Measurements from ENCODE around the gene EPHA10. TPM values are rescaled to one million over a fixed set of nuclear protein-coding genes. Genes with fewer than 3 reads are reported as not detected.

EPHA10 gene
- total RNA-seq, 1 donor from 2014 or later = 0.11 TPM

GRCh38 chr1:37671261-37671660 lies 93.7 kb downstream of the EPHA10 start:
- Histone ChIP-seq H3K4me1 (no peaks in the 10 kb centered on the region), H3K9me3 (no peaks in the 10 kb centered on the region), H3K27me3 (no peaks in the 10 kb centered on the region), H3K27ac (no peak overlapping the region), H3K4me3 (no peak overlapping the region), H3K36me3 (no peaks in the 10 kb centered on the region)
- intact Hi-C loops (cut with DNase I) = loop anchor here (5.0 kb wide), 1 partner anchor 39 kb away; the partner anchor contains the start of gene RSPO1
- DNase-seq (ENCODE audit: low spot score in 2 of 2) = no peak
- TF ChIP-seq, protein P1, sequence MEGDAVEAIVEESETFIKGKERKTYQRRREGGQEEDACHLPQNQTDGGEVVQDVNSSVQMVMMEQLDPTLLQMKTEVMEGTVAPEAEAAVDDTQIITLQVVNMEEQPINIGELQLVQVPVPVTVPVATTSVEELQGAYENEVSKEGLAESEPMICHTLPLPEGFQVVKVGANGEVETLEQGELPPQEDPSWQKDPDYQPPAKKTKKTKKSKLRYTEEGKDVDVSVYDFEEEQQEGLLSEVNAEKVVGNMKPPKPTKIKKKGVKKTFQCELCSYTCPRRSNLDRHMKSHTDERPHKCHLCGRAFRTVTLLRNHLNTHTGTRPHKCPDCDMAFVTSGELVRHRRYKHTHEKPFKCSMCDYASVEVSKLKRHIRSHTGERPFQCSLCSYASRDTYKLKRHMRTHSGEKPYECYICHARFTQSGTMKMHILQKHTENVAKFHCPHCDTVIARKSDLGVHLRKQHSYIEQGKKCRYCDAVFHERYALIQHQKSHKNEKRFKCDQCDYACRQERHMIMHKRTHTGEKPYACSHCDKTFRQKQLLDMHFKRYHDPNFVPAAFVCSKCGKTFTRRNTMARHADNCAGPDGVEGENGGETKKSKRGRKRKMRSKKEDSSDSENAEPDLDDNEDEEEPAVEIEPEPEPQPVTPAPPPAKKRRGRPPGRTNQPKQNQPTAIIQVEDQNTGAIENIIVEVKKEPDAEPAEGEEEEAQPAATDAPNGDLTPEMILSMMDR (IDR thresholded peaks at IDR 0.05) = no peak

DNA sequence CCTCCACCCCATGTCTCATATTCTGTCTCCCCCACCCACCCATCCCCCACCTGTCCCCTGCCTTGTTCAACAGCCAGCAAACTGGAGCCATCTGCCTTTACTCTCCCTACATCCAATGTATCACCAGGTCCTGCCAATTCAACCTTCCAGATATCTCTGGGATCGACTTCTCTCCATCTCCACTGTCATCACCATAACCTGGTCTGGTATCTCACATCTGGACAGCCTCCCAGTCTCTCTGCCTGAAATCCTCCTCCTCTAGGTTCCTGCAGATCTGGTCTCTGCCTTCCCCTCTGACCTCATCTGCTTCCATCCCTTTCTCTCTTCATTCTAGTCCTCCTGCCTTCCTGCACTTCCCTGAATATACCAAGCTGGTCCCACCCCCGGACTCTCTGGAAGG lies 94.8 kb downstream of the EPHA10 start:
- H3K27ac ChIP-seq = no peak overlapping the region
- H3K9me3 ChIP-seq = no peaks in the 10 kb centered on the region
- TF ChIP-seq, protein P1 (IDR thresholded peaks at IDR 0.05) = no peak
- H3K4me1 ChIP-seq = no peaks in the 10 kb centered on the region
- intact Hi-C loops (cut with DNase I) = loop anchor here (5.0 kb wide), 1 partner anchor 38 kb away; the partner anchor contains the start of gene RSPO1
- H3K4me3 ChIP-seq = no peak overlapping the region
- no peak for DNase-seq (ENCODE audit: low spot score in 2 of 2)
- H3K27me3 ChIP-seq = no peaks in the 10 kb centered on the region
- no peaks in the 10 kb centered on the region for H3K36me3 ChIP-seq

GRCh38 chr1:37667023-37667671 lies 97.8 kb downstream of the EPHA10 start:
- intact Hi-C loops (cut with DNase I) = no loop called here

GRCh38 chr1:37666241-37666867 lies 98.6 kb downstream of the EPHA10 start:
- H3K4me1 ChIP-seq = no peaks in the 10 kb centered on the region
- intact Hi-C loops (cut with DNase I) = no loop called here
- no peak overlapping the region for H3K4me3 ChIP-seq
- no peak overlapping the region for H3K27ac ChIP-seq
- TF ChIP-seq, protein P1 (IDR thresholded peaks at IDR 0.05) = no peak
- H3K27me3 ChIP-seq = no peaks in the 10 kb centered on the region
- no peaks in the 10 kb centered on the region for H3K36me3 ChIP-seq
- no peaks in the 10 kb centered on the region for H3K9me3 ChIP-seq
- no peak for DNase-seq (ENCODE audit: low spot score in 2 of 2)

More at GRCh38 chr1:37667023-37667671, 97.8 kb downstream of the EPHA10 start:
- Histone ChIP-seq H3K27me3 (no peaks in the 10 kb centered on the region), H3K4me1 (no peaks in the 10 kb centered on the region), H3K9me3 (no peaks in the 10 kb centered on the region), H3K27ac (no peak overlapping the region), H3K4me3 (no peak overlapping the region), H3K36me3 (no peaks in the 10 kb centered on the region)
- DNase-seq (ENCODE audit: low spot score in 2 of 2) = no peak
- TF ChIP-seq, protein P1 (IDR thresholded peaks at IDR 0.05) = no peak

Other genes with a start within 250 kb of the EPHA10 start
- gene SNIP1, start 210.8 kb downstream of the EPHA10 start, total RNA-seq = 14.4 TPM
- gene DNALI1, start 208.2 kb downstream of the EPHA10 start, total RNA-seq = 2.2 TPM
- 17.0 TPM for gene GNL2, start 169.2 kb downstream of the EPHA10 start, total RNA-seq
- not detected for gene RSPO1, start 130.2 kb downstream of the EPHA10 start, total RNA-seq
- gene CDCA8, start 72.6 kb downstream of the EPHA10 start, total RNA-seq = 0.75 TPM
- 0.43 TPM for gene MANEAL, start 28.7 kb upstream of the EPHA10 start, total RNA-seq
- gene C1orf122, start 42.7 kb upstream of the EPHA10 start, total RNA-seq = 284 TPM
- 9.7 TPM for gene YRDC, start 43.1 kb upstream of the EPHA10 start, total RNA-seq
- 10.6 TPM for gene MTF1, start 94.5 kb upstream of the EPHA10 start, total RNA-seq
- 11.7 TPM for gene INPP5B, start 181.9 kb upstream of the EPHA10 start, total RNA-seq
- 20.3 TPM for gene SF3A3, start 224.9 kb upstream of the EPHA10 start, total RNA-seq
- 60.1 TPM for gene FHL3, start 240.4 kb upstream of the EPHA10 start, total RNA-seq
- 16.5 TPM for gene UTP11, start 247.6 kb upstream of the EPHA10 start, total RNA-seq